CD4-positive, alpha-beta T cell (primary cell): ENCODE data around the gene ZNF394. TPM values are rescaled to one million over a fixed set of nuclear protein-coding genes. Genes with fewer than 3 reads are reported as not detected.

Source experiments
- ATAC-seq: fragments of 200-7000 bp; cut with Tn5 transposase; one replicate; pipeline ENCODE4 v1.10.0; 2022; ENCODE audit warnings: mild to moderate bottlenecking; ENCODE audit not compliant: poor library complexity
- CTCF ChIA-PET: fragments of 350-600 bp; sonication (Branson Sonifier 250); formaldehyde crosslinking; loops from one replicate; lab custom pipeline; 2021; ENCODE audit warnings: antibody characterized with exemption, inconsistent platforms; lab: Charles Lee
- POLR2A ChIA-PET: fragments of 350-600 bp; sonication (Branson Sonifier 250); formaldehyde crosslinking; loops from one replicate; lab custom pipeline; 2021; ENCODE audit warnings: antibody characterized with exemption, inconsistent platforms; lab: Charles Lee
- DNase-seq, 14 experiments: peaks; one replicate each; pipeline ENCODE4 v3.0.0-alpha.2; 2013 to 2020; ENCODE audit warnings: mixed read lengths in 2 of 14
- H3K27ac ChIP-seq, 2 donors: one replicate each; pipeline versions ENCODE4 v1.5.1 to v1.7.0; 2013; ENCODE audit warnings: low read length in 2 of 2, low read depth in 1 of 2, mild to moderate bottlenecking in 1 of 2
- H3K27me3 ChIP-seq, 2 experiments: 1 replicate in 1 of 2; 2 replicates in 1 of 2; pipeline versions ENCODE4 v1.6.1 to v1.7.0; 2013; ENCODE audit warnings: low read length in 2 of 2, control low read depth in 1 of 2, mild to moderate bottlenecking in 1 of 2, moderate library complexity in 1 of 2; ENCODE audit not compliant: insufficient read depth in 2 of 2, control insufficient read depth in 1 of 2
- H3K36me3 ChIP-seq: one replicate; pipeline ENCODE4 v1.6.1; 2013; ENCODE audit warnings: low read length, control low read depth; ENCODE audit not compliant: insufficient read depth
- H3K4me1 ChIP-seq: one replicate; pipeline ENCODE4 v1.6.1; 2013; ENCODE audit warnings: low read length, control low read depth; ENCODE audit not compliant: insufficient read depth
- H3K4me3 ChIP-seq: one replicate; pipeline ENCODE4 v1.5.1; 2013; ENCODE audit warnings: mild to moderate bottlenecking, low read length, moderate library complexity
- H3K9me3 ChIP-seq, 2 experiments: 1 replicate in 1 of 2; 2 replicates in 1 of 2; pipeline versions ENCODE4 v1.6.1 to v1.7.0; 2013; ENCODE audit warnings: low read length in 2 of 2, mild to moderate bottlenecking in 2 of 2, control low read depth in 1 of 2, moderate library complexity in 1 of 2; ENCODE audit not compliant: control insufficient read depth in 1 of 2, insufficient read depth in 1 of 2
- H3K27ac Mint-ChIP-seq: one replicate; pipeline ENCODE4 v1.8.0; 2020; ENCODE audit warnings: mixed read lengths
- H3K27me3 Mint-ChIP-seq: one replicate; pipeline ENCODE4 v1.8.0; 2021; ENCODE audit warnings: mixed read lengths
- H3K36me3 Mint-ChIP-seq: one replicate; pipeline ENCODE4 v1.8.0; 2021; ENCODE audit warnings: low read depth, mixed read lengths
- H3K4me1 Mint-ChIP-seq: one replicate; pipeline ENCODE4 v1.8.0; 2021; ENCODE audit warnings: low read depth, mixed read lengths
- H3K4me3 Mint-ChIP-seq: one replicate; pipeline ENCODE4 v1.8.0; 2020; ENCODE audit warnings: mild to moderate bottlenecking, mixed read lengths
- H3K9me3 Mint-ChIP-seq: one replicate; pipeline ENCODE4 v1.8.0; 2020; ENCODE audit warnings: mixed read lengths
- intact Hi-C, 2 experiments: fragments of 100-400 bp; cut with DNase I in 1 of 2; cut with micrococcal nuclease in 1 of 2; formaldehyde crosslinking; loops; one replicate each; pipeline versions ENCODE4 v1.15.1 to v1.9.0; 2023 to 2025; cut with DNase I, micrococcal nuclease
- total RNA-seq, 174 experiments: library from RNA in 2 of 174; stranded (reverse) in 2 of 174; gene quantifications; one replicate each; pipeline ENCODE4 v1.2.3 and lab custom pipeline; 2021 to 2026
- TF ChIP-seq, protein P1 (sequence below): fragments of 200-600 bp; IDR thresholded peaks from one replicate; pipeline ENCODE4 v1.8.0; 2022; ENCODE audit warnings: antibody characterized with exemption, mild to moderate bottlenecking

Gene ZNF394
- total RNA-seq, 2 experiments from 2014 or later, result 215 to 223 TPM

GRCh38 chr7:99461221-99461620 lies 38.9 kb downstream of the ZNF394 start:
- no peaks in the 10 kb centered on the region for H3K9me3 Mint-ChIP-seq
- CTCF ChIA-PET, result no interaction called here

DNA sequence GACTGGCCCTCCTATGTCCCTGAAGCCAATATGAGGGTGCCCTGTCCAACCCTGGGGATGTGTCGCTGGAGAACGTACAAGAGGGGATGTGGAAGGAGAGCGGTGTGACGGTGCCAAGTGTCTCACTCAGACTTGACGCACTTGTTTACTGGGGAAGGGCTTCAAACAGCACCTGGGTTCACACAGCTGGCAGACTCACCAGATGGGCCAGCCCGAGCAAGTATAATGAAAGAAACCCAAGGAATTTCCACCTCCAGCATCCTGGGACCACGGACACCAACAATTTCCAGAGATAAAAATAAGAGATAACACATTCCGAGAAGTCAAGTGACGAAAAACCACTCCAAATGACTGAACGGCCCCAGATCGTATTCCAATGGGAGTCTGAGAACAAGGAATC lies 39.4 kb downstream of the ZNF394 start:
- peaks cover 64% of the 10 kb centered on the region for H3K36me3 Mint-ChIP-seq
- CTCF ChIA-PET, result no interaction called here

More at GRCh38 chr7:99461221-99461620, 38.9 kb downstream of the ZNF394 start:
- no peaks in the 10 kb centered on the region for H3K27me3 Mint-ChIP-seq
- POLR2A ChIA-PET, result no interaction called here
- Histone ChIP-seq H3K4me1 (peaks cover 49% of the 10 kb centered on the region), H3K27ac (peak overlapping the region in 1 of 2 donors; percentile 11), H3K9me3 (no peaks in the 10 kb centered on the region), H3K4me3 (no peak overlapping the region), H3K27me3 (no peaks in the 10 kb centered on the region), H3K36me3 (peaks cover 57% of the 10 kb centered on the region)
- intact Hi-C loops, result loop anchor here in 1 of 2 experiments (2.0 kb wide), 1 partner anchor 22 kb away; the partner anchor contains the start of genes CPSF4 and PTCD1
- H3K27ac Mint-ChIP-seq, result peak overlapping the region; percentile 53
- no peak for ATAC-seq
- H3K4me1 Mint-ChIP-seq, result peaks cover 50% of the 10 kb centered on the region
- TF ChIP-seq, protein P1, sequence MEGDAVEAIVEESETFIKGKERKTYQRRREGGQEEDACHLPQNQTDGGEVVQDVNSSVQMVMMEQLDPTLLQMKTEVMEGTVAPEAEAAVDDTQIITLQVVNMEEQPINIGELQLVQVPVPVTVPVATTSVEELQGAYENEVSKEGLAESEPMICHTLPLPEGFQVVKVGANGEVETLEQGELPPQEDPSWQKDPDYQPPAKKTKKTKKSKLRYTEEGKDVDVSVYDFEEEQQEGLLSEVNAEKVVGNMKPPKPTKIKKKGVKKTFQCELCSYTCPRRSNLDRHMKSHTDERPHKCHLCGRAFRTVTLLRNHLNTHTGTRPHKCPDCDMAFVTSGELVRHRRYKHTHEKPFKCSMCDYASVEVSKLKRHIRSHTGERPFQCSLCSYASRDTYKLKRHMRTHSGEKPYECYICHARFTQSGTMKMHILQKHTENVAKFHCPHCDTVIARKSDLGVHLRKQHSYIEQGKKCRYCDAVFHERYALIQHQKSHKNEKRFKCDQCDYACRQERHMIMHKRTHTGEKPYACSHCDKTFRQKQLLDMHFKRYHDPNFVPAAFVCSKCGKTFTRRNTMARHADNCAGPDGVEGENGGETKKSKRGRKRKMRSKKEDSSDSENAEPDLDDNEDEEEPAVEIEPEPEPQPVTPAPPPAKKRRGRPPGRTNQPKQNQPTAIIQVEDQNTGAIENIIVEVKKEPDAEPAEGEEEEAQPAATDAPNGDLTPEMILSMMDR, result no peak
- H3K36me3 Mint-ChIP-seq, result peaks cover 68% of the 10 kb centered on the region
- no peak overlapping the region for H3K4me3 Mint-ChIP-seq
- no peak for DNase-seq

GRCh38 chr7:99459087-99459486 lies 41.0 kb downstream of the ZNF394 start:
- Mint-ChIP-seq H3K9me3 (no peaks in the 10 kb centered on the region), H3K27me3 (no peaks in the 10 kb centered on the region)
- intact Hi-C loops, result no loop called here

More for the DNA sequence above, 39.4 kb downstream of the ZNF394 start:
- Histone ChIP-seq H3K27ac (peak overlapping the region in 1 of 2 donors; percentile 11), H3K4me1 (peaks cover 45% of the 10 kb centered on the region), H3K4me3 (no peak overlapping the region), H3K27me3 (no peaks in the 10 kb centered on the region), H3K9me3 (no peaks in the 10 kb centered on the region), H3K36me3 (peaks cover 58% of the 10 kb centered on the region)
- Mint-ChIP-seq H3K4me1 (peaks cover 45% of the 10 kb centered on the region), H3K27ac (peak overlapping the region; percentile 53), H3K27me3 (no peaks in the 10 kb centered on the region), H3K9me3 (no peaks in the 10 kb centered on the region), H3K4me3 (peak overlapping the region; percentile 25)
- TF ChIP-seq, protein P1, result no peak
- DNase-seq (no peak), ATAC-seq (no peak)
- intact Hi-C loops, result loop anchor here in 1 of 2 experiments (2.0 kb wide), 1 partner anchor 22 kb away; the partner anchor contains the start of genes CPSF4 and PTCD1
- POLR2A ChIA-PET, result no interaction called here

More at GRCh38 chr7:99459087-99459486, 41.0 kb downstream of the ZNF394 start:
- H3K36me3 Mint-ChIP-seq, result peaks cover 64% of the 10 kb centered on the region
- H3K36me3 ChIP-seq, result peaks cover 64% of the 10 kb centered on the region
- H3K27me3 ChIP-seq, result no peaks in the 10 kb centered on the region
- peak overlapping the region; percentile 53 for H3K27ac Mint-ChIP-seq
- H3K4me1 ChIP-seq, result peaks cover 32% of the 10 kb centered on the region
- no peaks in the 10 kb centered on the region for H3K9me3 ChIP-seq
- DNase-seq (peak in 4 of 14 experiments; percentile 10 to 57 (median 32)), ATAC-seq (peak; percentile 63)
- TF ChIP-seq, protein P1, result peak; percentile 11
- no peak overlapping the region for H3K27ac ChIP-seq
- no peak overlapping the region for H3K4me3 ChIP-seq
- ChIA-PET CTCF (no interaction called here), POLR2A (no interaction called here)
- no peak overlapping the region for H3K4me3 Mint-ChIP-seq
- peaks cover 35% of the 10 kb centered on the region for H3K4me1 Mint-ChIP-seq
